Cerebellar cortex (tissue), 1 donor: Measurements from ENCODE around the gene LRP2BP.
"Not testable (repeated sequence)": the region's sequence is repeated elsewhere in the genome, so short reads cannot be mapped to it uniquely, and the experiment has no call there.

Source experiments
- DNase-seq: peaks from one replicate; pipeline ENCODE4 v3.0.0-alpha.2; 2015; ENCODE audit warnings: low spot score

LRP2BP gene

GRCh38 chr4:185361872-185362271 is 33.9 kb downstream of the LRP2BP start:
- DNase-seq = no peak

DNA sequence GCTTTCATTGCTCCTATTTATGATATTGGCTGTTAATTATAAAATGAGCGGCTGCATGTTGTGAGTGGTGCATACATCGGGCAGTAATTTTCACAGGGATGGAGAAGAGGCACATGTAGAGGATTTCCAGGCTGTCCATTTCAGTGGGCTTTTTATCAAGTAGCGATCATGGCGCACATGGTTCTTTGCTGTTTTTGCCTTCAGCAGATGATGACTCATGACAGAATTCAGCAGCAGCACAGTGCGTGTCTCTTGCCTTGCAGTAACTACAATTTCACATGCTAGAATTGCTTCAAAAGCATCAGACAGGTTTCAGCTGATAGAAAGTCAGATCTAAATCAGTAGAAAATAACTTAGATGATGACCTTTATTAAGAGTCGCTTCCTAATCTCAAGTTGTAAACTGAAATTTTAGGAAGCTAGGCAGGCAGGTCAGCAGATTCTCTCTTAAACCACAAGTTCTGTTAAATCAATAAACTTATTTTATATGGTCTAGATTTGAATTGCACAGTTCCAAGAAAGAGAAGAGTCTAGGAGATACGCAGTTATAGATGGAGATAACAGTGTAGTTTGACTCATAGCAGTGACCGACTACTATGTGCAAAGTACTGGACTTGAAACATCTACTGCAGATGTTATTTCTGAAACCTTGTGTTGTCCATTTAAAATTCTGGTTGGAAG is 35.8 kb downstream of the LRP2BP start:
- no peak for DNase-seq

DNA sequence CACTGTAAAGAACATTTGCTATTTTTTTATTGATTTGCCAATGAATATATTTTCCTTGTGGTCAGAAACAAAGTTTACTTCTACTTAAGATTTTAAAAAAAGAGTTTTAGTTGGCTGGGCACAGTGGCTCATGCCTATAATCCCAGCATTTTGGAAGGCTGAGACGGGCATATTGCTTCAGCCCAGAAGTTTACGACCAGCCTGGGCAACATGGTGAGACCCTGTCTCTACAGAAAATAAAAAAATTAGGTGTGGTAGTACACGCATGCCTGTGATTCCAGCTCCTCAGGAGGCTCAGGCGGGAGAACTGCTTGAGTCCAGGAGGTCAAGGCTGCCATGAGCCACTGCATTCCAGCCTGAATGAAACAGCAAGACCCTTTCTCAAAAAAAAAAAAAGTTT is 36.8 kb downstream of the LRP2BP start:
- no peak for DNase-seq

DNA sequence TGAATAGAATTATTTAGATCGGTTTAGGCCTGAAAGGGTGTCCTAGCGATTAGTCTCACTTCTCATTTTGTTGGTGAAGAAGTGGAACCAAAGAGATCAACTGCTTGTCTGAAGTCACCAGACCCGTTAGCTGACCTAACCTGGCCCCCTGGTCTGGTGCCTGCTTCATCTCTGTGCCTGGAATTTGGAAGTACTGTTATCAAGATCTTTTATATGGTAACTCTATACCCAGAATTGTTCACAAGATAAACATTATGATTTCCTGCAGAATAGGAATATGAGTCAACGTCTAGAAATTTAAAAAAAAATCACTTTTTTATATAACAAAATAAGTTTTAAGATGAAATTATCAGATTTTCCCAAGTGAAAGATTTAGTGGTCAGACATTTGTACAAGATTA is 37.2 kb downstream of the LRP2BP start:
- DNase-seq = no peak

GRCh38 chr4:185357733-185358440 is 37.8 kb downstream of the LRP2BP start:
- DNase-seq = no peak

GRCh38 chr4:185357211-185357610 is 38.5 kb downstream of the LRP2BP start:
- no peak for DNase-seq

DNA sequence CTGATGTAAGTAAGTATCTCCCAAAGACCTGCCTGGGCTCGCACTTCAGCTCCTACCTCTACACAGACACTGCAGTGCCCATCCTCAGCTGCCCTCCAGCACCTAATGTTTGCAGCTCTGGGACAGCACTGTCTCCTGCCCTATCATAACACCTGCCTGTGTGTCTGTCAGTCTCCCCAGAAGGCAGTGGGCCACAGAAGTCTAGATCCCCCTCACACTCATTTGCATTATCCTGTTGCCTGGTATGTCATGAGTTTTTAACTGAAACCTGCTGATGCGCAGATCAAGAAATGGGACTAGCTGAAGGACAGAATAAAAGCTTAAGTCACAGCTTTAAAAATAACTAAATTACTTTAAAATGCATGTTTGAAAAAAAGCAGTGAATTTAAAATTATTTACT is 43.0 kb downstream of the LRP2BP start:
- DNase-seq = no peak

DNA sequence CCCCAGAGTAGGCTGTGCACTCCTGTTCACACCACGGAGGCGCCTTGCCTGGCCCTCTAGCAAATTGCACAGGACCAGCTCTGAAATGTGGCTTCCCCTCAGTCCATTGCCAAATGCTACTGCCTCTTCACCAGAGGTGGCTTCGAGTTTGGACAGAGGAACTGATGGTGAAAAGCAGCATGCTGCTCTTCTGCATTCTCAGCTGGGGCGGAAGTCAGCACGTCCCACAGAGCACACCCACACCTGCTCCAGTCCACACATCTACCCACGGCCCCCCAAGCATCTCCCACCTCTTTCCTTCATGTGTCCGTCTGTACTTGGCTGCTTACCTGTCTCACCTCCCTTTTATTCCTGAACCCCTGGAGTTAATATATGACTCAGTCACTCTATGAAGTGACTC is 43.5 kb downstream of the LRP2BP start:
- no peak for DNase-seq

DNA sequence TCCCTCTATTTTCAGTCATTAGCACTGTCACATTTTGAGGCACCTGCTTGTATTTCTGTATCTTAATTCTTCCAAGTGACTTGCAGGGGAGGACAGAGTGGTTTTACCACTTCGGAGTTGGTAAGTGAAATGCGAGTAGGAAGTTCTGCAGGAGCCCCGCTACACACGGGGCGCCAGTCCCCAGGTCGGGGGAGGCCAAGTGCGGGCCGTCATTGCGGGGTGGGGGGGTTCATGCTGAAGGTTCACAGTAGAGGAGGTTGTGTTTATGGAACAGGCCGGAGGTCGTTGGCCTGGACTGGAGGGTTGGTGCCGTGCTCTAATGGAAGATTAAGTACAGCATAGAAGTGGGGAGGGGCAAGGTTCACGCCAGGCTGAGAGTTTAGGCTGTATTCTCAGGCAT is 44.0 kb downstream of the LRP2BP start:
- DNase-seq = no peak

DNA sequence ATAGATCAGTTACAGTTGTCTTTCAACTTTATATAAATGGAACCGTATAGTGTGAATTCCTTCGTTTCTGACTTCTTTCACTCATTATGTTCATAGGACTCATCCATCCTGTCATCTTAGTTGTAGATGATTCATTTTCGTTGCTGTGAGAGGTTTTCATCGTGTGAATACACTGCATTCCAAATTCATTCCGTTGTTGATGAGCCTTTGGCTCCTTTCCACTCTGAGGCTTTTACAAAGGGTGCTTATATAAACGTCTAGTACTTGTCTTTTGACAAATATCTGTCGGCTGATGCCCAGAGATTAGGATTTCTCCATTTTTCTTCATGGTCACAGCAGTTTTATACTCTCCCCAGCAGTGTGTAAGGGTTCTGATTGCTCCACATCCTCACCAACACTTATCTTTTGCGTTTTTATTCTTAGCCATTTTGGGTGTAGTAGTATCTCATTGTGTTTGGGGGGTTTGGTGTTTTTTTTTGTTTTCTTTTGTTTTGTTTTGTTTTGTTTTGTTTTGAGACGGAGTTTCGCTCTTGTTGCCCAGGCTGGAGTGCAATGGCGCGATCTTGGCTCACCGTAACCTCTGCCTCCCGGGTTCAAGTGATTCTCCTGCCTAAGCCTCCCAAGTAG is 48.6 kb downstream of the LRP2BP start:
- DNase-seq = no peak

- no peak for DNase-seq
These were observed 50.8 kb downstream of the LRP2BP start for GRCh38 chr4:185344743-185345538.

DNA sequence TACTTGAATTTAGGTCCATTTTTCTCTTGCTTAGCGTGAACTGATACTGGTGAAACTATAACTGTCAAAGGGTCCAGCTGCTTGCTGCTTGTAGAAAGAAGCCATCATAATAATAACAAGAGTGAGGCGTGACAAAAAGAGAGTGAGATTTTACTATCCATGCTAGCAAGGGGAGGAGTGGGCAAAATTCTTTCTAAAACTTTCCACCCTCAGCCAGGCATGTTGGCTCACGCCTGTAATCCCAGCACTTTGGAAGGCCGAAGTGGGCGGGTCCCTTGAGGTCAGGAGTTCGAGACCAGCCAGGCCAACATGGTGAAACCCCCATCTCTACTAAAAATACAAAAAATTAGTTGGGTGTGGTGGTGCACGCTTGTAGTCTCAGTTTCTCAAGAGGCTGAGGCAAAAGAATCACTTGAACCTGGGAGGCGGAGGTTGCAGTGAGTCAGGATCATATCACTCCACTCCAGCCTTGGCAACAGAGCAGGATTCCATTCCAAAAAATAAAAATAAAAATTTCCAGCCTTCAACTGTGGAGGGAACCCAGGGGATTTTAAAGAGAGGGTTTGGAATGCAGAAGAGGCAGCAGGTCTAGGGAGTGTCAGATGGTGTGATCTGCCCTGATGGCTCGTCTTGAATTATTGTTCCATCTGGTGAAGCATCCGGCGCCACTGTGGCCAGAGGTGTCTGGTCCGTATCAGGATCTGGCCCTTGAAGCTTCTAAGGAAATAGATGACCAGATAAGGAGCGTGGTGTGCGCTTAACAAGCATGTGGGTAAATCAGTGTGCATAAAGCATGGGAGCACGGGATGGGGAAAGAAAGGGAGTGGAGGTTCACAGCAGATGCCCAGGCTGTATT is 51.8 kb downstream of the LRP2BP start:
- peak; percentile 34 for DNase-seq

DNA sequence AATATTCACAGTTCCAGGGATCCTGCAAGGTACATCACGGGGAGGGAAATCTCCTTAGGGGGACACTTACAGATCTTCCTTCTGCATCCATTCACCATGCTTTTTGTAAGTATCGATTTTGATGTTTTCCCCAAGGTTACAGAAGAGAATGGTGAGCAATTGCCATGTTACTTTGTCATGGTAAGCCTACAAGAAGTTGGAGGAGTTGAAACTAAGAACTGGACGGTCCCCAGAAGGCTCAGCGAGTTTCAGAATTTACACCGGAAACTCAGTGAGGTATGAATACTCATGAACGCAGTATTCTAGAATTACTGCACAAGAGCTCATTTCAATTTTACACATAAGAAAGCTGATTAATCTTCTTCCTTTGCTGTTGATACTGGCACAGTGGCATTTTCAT is 53.9 kb downstream of the LRP2BP start:
- no peak for DNase-seq

- DNase-seq = no peak
These were observed 54.3 kb downstream of the LRP2BP start for GRCh38 chr4:185341377-185341776.

DNA sequence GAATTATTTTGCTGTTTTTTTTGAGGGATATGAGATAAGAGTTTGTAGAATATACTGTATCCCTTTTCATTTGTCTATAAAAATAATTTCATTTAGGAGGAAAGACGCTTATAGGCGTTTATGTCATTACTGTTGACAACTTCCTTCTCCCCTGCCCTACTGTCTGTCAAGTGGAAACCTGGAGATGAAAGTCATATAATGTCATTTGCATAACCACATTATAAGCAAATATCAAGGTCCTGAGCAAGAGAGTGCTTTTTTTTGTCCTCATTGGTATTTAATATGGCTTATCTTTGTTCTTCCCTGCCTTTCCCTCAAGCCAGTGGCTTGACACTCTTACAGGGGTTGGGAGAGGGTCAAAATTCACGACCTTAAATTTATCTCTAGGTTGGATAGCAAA is 55.8 kb downstream of the LRP2BP start:
- no peak for DNase-seq

- DNase-seq = no peak
These were observed 60.1 kb downstream of the LRP2BP start for GRCh38 chr4:185335579-185335978.

- DNase-seq = no peak
These were observed 61.4 kb downstream of the LRP2BP start for GRCh38 chr4:185334326-185334725.

DNA sequence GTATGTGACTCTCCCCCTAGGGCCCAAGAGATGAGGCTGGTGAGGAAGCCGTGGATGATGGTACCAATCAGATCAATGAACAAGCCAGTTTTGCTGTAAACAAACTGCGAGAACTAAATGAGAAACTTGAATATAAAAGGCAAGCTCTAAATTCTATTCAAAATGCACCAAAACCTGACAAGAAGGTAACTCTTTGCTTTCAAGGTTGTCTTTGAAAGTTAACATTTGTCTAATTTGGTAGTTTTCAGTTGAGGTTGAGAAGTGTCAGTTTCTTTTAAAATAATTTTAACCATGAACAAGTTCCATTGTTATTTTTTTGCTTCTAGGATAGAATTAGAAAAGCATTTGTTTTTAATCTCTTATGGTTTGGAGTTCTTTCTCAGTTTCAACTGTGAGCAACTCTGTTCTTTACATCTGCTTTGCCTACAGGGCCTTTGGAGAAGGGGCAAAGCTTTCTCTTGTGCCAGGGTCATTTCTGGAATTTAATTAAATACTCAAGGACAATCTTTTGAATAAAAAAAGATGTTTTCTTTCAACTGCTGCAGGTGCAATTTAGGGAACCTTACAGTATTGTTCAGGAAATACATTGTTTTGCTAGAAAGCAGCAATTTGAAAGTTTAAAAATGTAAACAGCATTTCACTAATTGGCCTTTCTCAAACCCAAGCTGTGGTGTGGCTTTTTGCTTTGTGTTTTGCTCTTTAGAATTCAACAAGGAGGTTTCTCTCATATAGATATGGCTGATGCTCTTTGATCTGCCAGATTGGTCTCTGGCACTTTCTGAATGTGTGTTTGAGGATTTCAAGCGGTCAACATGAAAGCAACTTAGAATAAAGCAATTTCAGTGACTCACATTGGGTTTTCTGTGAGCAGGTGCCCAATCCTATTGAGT is 62.9 kb downstream of the LRP2BP start:
- DNase-seq = no peak

DNA sequence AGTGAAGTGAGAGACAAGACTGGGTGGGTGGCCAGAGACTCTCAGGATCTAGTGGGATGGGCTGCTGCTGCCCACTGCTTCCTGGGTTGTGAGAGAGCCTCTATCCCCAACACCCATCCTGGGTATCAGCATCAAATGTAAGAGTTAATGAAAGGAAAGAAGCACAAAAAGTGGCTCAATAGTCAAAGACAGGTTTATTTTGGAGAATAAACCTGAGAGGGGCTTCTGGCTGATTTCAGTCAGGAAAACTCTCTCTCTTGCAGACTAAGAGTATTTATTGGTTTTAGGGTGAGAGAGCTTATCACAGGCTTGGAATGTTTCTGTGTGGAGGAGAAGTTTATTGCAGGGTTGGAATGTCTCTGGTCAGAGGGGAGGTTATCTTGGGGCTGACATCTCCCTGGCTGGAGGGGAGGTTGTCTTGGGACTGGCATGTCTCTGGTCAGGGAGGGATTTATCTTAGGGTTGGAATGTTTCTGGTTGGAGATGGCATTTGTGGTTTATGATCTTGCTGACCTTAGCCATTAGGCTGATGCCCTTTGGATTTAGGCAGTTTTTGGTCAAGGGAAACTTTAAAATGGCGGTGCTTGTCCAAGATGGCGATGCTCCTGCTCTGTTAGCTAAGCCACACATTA is 65.7 kb downstream of the LRP2BP start:
- not testable (repeated sequence) for DNase-seq

GRCh38 chr4:185328586-185328985 is 67.1 kb downstream of the LRP2BP start:
- DNase-seq = no peak
